Fibroblast of pulmonary artery (primary cell): ENCODE data around the gene VSIG4.
A peak's percentile ranks its signal among the peaks of the same experiment; 100 is the strongest.

Source experiments
- DNase-seq: peaks from one replicate; pipeline ENCODE4 v3.0.0-alpha.2; 2010; ENCODE audit warnings: low read depth
- H3K4me3 ChIP-seq: replicated peaks from 2 replicates; pipeline ENCODE4 v1.5.1; 2011; ENCODE audit warnings: low read depth, mild to moderate bottlenecking, control low read depth, low read length, moderate library complexity
- TF ChIP-seq, protein P1 (sequence below): IDR thresholded peaks from 2 replicates; pipeline ENCODE4 v1.5.1; 2011; ENCODE audit warnings: mild to moderate bottlenecking, control low read depth, low read length, inconsistent platforms; ENCODE audit errors: missing control alignments

The VSIG4 gene

DNA sequence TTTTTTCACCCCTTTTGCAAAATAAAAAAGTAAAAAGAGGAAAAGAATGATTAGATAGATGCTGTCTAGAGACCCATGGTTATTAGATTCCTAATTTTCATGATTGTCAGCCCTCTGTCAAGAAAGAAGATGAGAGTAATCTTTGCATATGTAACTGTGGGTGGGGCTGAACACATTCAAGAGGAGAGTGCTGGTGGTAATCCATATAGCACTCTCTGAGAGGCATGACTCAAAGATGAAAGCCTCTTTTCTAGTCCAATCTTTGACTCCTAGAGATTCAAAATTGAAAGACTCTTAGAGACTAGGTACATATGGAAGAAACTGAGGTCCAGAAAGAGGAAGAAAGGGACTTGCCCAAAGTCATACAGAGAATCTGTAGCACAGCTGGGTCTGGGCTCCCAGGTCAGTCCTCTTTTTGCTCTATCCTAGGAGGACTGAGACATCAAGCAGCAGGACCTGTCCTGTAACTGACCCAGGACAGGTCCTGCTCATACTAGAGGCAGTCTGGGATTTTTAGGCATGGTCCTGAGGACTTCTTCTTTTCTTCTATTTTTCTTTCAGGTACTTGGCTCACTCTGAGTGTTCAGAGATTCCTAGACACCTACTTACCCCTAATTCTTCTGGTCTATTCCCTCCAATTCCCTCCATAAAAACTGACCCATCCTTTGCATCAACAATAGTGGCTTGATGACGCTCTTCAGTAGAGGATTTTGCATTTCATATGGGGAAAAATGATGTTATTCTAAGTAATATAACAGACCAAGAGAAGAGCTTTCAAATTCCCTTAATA, 23.8 kb downstream of the VSIG4 start:
- TF ChIP-seq, protein P1, sequence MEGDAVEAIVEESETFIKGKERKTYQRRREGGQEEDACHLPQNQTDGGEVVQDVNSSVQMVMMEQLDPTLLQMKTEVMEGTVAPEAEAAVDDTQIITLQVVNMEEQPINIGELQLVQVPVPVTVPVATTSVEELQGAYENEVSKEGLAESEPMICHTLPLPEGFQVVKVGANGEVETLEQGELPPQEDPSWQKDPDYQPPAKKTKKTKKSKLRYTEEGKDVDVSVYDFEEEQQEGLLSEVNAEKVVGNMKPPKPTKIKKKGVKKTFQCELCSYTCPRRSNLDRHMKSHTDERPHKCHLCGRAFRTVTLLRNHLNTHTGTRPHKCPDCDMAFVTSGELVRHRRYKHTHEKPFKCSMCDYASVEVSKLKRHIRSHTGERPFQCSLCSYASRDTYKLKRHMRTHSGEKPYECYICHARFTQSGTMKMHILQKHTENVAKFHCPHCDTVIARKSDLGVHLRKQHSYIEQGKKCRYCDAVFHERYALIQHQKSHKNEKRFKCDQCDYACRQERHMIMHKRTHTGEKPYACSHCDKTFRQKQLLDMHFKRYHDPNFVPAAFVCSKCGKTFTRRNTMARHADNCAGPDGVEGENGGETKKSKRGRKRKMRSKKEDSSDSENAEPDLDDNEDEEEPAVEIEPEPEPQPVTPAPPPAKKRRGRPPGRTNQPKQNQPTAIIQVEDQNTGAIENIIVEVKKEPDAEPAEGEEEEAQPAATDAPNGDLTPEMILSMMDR: no peak
- no peak overlapping the region for H3K4me3 ChIP-seq
- no peak for DNase-seq

DNA sequence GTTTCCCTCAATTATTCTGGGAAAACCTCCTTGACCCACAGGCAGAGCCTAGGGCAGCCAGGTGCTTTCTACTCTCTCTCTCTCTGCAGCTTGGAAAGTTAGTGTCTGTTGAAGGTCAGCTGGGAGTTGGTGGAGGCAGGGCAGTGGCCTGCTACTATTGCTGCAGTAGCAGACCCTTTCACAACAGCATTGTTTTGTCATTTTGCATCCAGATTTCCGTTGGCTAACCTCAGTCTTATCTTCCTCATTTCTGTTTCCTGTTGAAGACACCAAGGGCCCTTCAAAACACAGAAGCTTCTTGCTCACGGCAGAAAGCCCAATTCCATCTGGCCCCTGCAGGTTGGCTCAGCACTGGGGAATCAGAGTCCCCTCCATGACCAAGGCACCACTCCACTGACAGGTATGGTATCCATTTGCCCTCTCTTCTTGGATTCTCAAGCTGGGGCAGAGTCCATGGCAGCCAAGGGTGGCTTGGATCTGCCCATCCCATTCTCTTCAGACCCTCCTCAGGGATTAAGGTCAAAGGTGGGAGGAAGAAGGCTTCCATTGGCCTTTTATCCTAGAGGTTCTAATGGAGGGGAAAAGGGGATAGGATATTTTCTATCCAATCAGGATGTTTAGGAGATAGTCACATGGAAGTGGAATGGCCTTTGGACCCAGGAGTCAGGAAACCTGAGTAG, 24.6 kb downstream of the VSIG4 start:
- DNase-seq: peak; percentile 10
- no peak overlapping the region for H3K4me3 ChIP-seq
- TF ChIP-seq, protein P1: no peak

DNA sequence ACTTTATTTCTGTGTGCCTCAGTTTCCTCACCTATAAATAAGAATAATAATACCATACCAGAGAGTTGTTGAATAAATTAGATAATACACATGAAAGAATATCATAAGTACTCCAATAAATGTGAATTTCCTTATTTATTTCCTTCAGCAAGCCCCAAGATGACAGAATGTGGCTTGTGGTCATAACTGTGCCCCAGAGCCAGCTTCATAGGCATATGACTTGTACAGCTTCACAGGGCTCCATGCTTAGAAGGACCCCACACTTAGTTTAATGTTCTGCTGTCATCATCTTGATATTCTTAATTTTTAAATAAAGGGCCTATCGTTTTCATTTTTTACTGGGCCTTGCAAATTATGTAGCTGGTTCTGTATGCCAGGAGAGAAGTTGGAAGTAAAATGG, 25.3 kb downstream of the VSIG4 start:
- H3K4me3 ChIP-seq: no peak overlapping the region
- TF ChIP-seq, protein P1: no peak
- DNase-seq: no peak

DNA sequence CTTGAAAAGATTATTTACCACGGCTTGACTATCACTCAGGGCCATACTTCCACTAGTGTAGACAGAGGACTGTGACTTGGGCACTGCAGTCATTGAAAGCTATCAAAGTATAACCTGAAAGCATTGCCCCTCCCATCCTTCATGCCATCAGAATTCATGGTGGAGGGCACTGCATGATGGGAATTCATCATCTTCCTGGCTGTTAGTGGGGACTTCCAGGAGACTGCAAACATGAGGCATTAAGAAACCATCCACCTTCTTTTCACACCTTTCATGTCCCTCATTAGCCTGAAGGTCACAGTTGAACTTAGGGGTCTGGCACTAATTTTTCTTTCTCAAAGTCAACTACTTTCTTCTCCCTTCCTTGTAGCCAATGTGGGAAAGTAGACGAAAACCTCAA, 25.8 kb downstream of the VSIG4 start:
- no peak for DNase-seq
- no peak overlapping the region for H3K4me3 ChIP-seq
- TF ChIP-seq, protein P1: no peak

DNA sequence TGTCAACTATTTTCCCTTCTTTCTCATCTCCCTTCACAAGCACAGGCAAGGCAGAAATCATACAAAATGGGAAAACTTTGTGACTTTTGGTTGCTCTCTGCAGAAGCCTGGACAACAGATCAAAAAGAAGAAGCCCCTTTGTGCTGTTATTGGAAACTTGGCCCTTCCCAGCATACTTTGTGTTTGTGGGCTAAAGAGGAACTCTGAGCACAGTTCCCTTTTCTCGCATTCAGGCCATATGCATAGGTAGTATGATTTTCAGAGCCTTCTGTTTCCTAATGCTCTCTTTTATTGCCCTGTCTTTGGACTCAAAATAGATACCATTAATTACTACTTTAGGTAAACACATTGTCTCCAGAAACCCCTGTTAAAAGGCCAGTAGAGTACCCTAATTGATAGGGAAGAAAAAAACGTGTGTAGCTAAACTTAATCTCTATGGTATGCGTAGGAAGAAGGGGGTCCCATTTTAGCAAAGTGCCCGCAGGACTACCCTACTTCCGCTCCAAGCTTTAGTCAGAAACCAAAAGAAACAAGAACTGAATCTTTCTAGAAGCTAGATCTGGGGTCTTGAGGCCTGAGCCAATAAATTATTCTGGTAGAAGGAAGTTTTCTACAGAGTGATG, 26.6 kb downstream of the VSIG4 start:
- no peak overlapping the region for H3K4me3 ChIP-seq
- TF ChIP-seq, protein P1: no peak
- no peak for DNase-seq

DNA sequence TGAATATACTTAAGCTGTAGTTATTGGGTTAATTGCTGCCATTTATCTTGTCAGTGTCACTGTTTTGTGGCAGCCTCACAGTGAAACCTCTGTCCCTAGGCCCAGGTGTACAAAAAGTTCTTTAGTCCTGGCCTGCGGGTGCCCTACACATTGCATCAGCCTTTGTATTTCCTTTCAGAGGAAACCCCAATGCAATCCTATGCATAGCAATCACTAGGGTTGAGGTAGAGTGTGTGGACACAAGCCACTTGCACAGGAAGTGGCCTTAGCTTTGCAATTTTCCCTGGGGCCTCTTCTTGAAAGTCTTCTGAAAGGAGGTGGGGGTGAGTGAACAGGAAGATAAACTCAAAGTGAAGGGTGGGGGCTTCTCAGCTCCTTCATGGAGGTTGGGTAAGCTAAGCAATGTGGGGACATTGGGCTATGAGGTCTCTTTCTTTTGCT, 27.8 kb downstream of the VSIG4 start:
- DNase-seq: no peak
- TF ChIP-seq, protein P1: no peak
- H3K4me3 ChIP-seq: no peak overlapping the region
